Heart right ventricle (tissue), 16 donors: ENCODE results near the gene MEOX1. TPM values are rescaled to one million over a fixed set of nuclear protein-coding genes. Genes with fewer than 3 reads are reported as not detected.

Experiments
- ATAC-seq, 8 donors: fragments of 200-7000 bp; cut with Tn5 transposase; one replicate each; pipeline ENCODE4 v1.9.1; 2020; ENCODE audit warnings: mild to moderate bottlenecking in 8 of 8, moderate library complexity in 8 of 8, moderate number of reproducible peaks in 1 of 8
- DNase-seq, 2 donors: peaks; one replicate each; pipeline ENCODE4 v3.0.0-alpha.2; 2020
- H3K27ac ChIP-seq, 10 donors: fragments of 200-600 bp; sonication (generic) in 2 of 10; one replicate each; pipeline versions ENCODE4 v1.5.0 to v1.8.0; 2020 to 2022; ENCODE audit warnings: mild to moderate bottlenecking in 3 of 10
- H3K27me3 ChIP-seq, 7 donors: fragments of 200-600 bp; one replicate each; pipeline ENCODE4 v1.8.0; 2021 to 2022; ENCODE audit warnings: mild to moderate bottlenecking in 2 of 7
- H3K36me3 ChIP-seq, 9 donors: fragments of 200-600 bp; sonication (generic) in 1 of 9; one replicate each; pipeline versions ENCODE4 v1.5.0 to v1.8.0; 2020 to 2022; ENCODE audit warnings: mild to moderate bottlenecking in 2 of 9
- H3K4me1 ChIP-seq, 9 donors: fragments of 200-600 bp; sonication (generic) in 1 of 9; one replicate each; pipeline versions ENCODE4 v1.5.0 to v1.8.0; 2020 to 2022; ENCODE audit warnings: mild to moderate bottlenecking in 4 of 9
- H3K4me3 ChIP-seq, 10 donors: fragments of 200-600 bp; sonication (generic) in 2 of 10; one replicate each; pipeline versions ENCODE4 v1.5.0 to v1.8.0; 2020 to 2022; ENCODE audit warnings: mild to moderate bottlenecking in 7 of 10, moderate library complexity in 2 of 10
- H3K9me3 ChIP-seq, 11 donors: fragments of 200-600 bp in 10 of 11; sonication (generic) in 2 of 11; one replicate each; pipeline versions ENCODE4 v1.5.0 to v1.8.0; 2013 to 2022; ENCODE audit warnings: mild to moderate bottlenecking in 2 of 11, control low read depth in 1 of 11, moderate library complexity in 1 of 11
- CTCF ChIP-seq, 9 donors: fragments of 200-600 bp; sonication (generic) in 2 of 9; IDR thresholded peaks; one replicate each; pipeline versions ENCODE4 v1.5.0 to v1.8.0; 2021 to 2022; ENCODE audit warnings: antibody characterized with exemption in 9 of 9, mild to moderate bottlenecking in 5 of 9, moderate library complexity in 1 of 9
- WGBS, 2 donors: extraction: QIAGEN DNeasy Blood & Tissue Kit; methylation state at CpG; one replicate each; pipeline ENCODE4 v1.1.7; 2013; ENCODE audit warnings: inconsistent platforms in 1 of 2; 5-methylcytosine and 5-hydroxymethylcytosine counted together
- intact Hi-C, 10 donors: fragments of 100-400 bp; cut with DNase I; formaldehyde crosslinking; loops; one replicate each; pipeline versions ENCODE4 v1.11.1 to v1.14.2; 2022
- polyA plus RNA-seq, 2 donors: library from polyadenylated mRNA; stranded (reverse); fragments of 200-250 nt; gene quantifications; one replicate each; pipeline ENCODE4 v1.2.3, GENCODE V29; 2013
- total RNA-seq, 10 donors: library from RNA; stranded (reverse); fragmentation: NEBNext Ultra II Directional in 3 of 10; extraction: Animal tissue kit (Norgen Biotek cat#: 25700) in 3 of 10; gene quantifications; one replicate each; pipeline versions ENCODE4 v1.2.1 to v1.2.4, GENCODE V29; 2021 to 2023
- donor health status: Arrhythmogenic right ventricular cardiomyopathy.
- donor health status: ischemic (EF 13 %, LVEDD 7.1; RV severe dilation, severe dysfunction).
- donor health status: healthy with polysubstance abuse.
- donor health status: DM: no; HTN: yes; CAD: no.
- donor health status: DM: no; HTN: no; CAD: no.
- donor health status: ischemic (EF 25% LVEDD 6.9; RV normal size, moderate dysfunction).
- donor health status: ischemic (EF 25% LVEDD 5.7; RV mildly dilated, moderate dysfunction).
- donor health status: healthy.
- donor health status: DM: yes; HTN: yes; CAD: no.
- donor health status: Ischemic cardiomyopathy.
- donor health status: ischemic (EF 35%, LVEDD 5.7; RV mildly dilated, moderate dysfunction).
- donor health status: nonischemic (EF 11% LVEDD 7.7; RV severe dilation, severe dysfunction).
- donor health status: DM: yes; HTN: yes; CAD: no.
- donor health status: PGD.
- donor health status: ischemic (EF 29% LVEDD 5.4; RV normal size, mild dysfunction).
- donor health status: nonischemic (EF 23%, LVEDD 6.1; RV moderate dilation, normal function).

MEOX1 gene
- total and polyA plus RNA-seq, 12 donors, result 6.4 to 25.3 (median 14.8) TPM

- Histone ChIP-seq H3K4me1 (peaks cover 16 to 74% (median 43%) of the 10 kb centered on the region in 9 donors), H3K9me3 (no peaks in the 10 kb centered on the region), H3K27me3 (no peaks in the 10 kb centered on the region), H3K27ac (peak overlapping the region in 4 of 10 donors; percentile 44 to 98 (median 90)), H3K4me3 (no peak overlapping the region), H3K36me3 (no peaks in the 10 kb centered on the region)
- TF ChIP-seq CTCF (IDR thresholded peaks at IDR 0.05), result no peak
- intact Hi-C loops, result no loop called here
- DNase-seq (no peak), ATAC-seq (no peak)
- WGBS, 2 donors, result 81 to 88% methylated on average over 4 of the region's 4 CpGs
These were observed 1.7 kb upstream of the MEOX1 start for GRCh38 chr17:43663383-43663782.

GRCh38 chr17:43662413-43663141 is 855 bp upstream of the MEOX1 start:
- Histone ChIP-seq H3K4me3 (peak overlapping the region in 6 of 10 donors; percentile 34 to 76 (median 62)), H3K36me3 (no peaks in the 10 kb centered on the region), H3K4me1 (peaks cover 16 to 82% (median 50%) of the 10 kb centered on the region in 9 donors), H3K27ac (peak overlapping the region; percentile 30 to 98 (median 84)), H3K27me3 (no peaks in the 10 kb centered on the region), H3K9me3 (no peaks in the 10 kb centered on the region)
- WGBS, 2 donors, result 39 to 43% methylated on average over 12 of the region's 12 CpGs
- no peak for TF ChIP-seq CTCF (IDR thresholded peaks at IDR 0.05)
- ATAC-seq (no peak), DNase-seq (no peak)
- intact Hi-C loops, result no loop called here

- intact Hi-C loops, result no loop called here
- peak in 2 of 8 donors; percentile 4 to 28 for ATAC-seq
- H3K4me1 ChIP-seq, result peaks cover 15 to 95% (median 53%) of the 10 kb centered on the region in 9 donors
These were observed 767 bp downstream of the MEOX1 start for GRCh38 chr17:43660816-43661493.

More at GRCh38 chr17:43660816-43661493, 767 bp downstream of the MEOX1 start:
- Histone ChIP-seq H3K36me3 (no peaks in the 10 kb centered on the region), H3K27ac (peak overlapping the region; percentile 30 to 98 (median 85)), H3K9me3 (no peaks in the 10 kb centered on the region), H3K4me3 (peak overlapping the region; percentile 14 to 76 (median 52)), H3K27me3 (no peaks in the 10 kb centered on the region)
- DNase-seq, result no peak
- no peak for TF ChIP-seq CTCF (IDR thresholded peaks at IDR 0.05)
- WGBS, 2 donors, result 43 to 60% methylated on average over 16 of the region's 16 CpGs
